SK-N-SH treated with all-trans-retinoic acid at 6 μM for 48 hours (cell line): ENCODE measurements around the gene CHRNE.

Experiments
- ARNTL ChIP-seq: fragments of 450-650 bp; formaldehyde crosslinking; IDR thresholded peaks from 2 replicates; pipeline ENCODE4 v1.5.0; 2020; ENCODE audit warnings: low read depth, mild to moderate bottlenecking, moderate library complexity, borderline replicate concordance
- CREB5 ChIP-seq: fragments of 250-450 bp; sonication (Bioruptor Pico); IDR thresholded peaks from 2 replicates; pipeline ENCODE4 v1.5.1; 2020; ENCODE audit warnings: low read depth, mild to moderate bottlenecking, moderate library complexity
- RARB ChIP-seq: fragments of 250-450 bp; sonication (Bioruptor Pico); IDR thresholded peaks from 2 replicates; pipeline ENCODE4 v1.8.0; 2021; ENCODE audit warnings: mild to moderate bottlenecking, moderate library complexity
- ZC3H10 ChIP-seq: fragments of 250-450 bp; sonication (Bioruptor Pico); IDR thresholded peaks from 2 replicates; pipeline ENCODE4 v1.5.1; 2021; ENCODE audit warnings: mild to moderate bottlenecking, moderate library complexity
- TF ChIP-seq, protein P1 (sequence below): fragments of 250-450 bp; sonication (Bioruptor Pico); IDR thresholded peaks from 2 replicates; pipeline ENCODE4 v1.5.1; 2021; ENCODE audit warnings: mild to moderate bottlenecking, moderate library complexity

DNA sequence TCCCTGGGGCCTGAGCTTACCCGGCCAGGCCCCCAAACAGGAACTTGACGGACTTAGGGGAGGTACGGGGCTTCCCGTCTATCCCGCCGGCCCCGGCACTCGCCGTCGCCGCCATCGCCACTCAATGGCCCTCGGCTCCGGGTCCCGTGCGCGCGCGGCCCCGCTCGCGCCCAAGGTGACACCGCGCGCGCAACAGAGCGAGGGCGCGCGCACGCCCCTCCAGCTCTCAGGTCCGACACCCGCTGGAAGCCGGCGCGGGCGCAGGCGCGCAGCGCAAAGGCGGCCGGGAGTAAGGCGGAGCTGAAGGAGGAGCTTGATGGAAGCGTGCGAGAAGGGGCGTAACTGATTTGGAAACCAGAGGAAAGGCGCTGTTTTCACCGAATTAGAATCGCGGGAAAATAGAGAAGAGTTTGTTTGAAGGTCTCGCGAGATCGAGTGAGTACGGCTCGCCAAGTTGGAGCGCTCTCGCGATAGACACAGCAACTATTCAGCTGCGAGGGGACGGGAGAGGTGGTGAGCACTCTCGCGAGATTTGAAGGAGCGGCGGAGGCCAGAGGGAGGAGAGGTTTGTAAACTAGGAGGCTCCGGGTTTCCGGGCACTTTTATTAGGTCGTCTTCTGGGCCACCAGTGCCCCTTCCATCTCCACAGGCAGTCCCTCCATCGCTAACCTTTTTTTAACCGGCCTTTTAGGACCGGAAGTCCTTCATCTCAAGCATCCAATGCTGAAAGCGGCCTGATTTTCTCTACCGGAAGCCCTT is 37.1 kb upstream of the CHRNE start, which contains the start of the genes RNF167 and SLC25A11:
- TF ChIP-seq ZC3H10 (CRISPR knock-in tag) (no peak), RARB (CRISPR knock-in tag) (no peak), CREB5 (CRISPR knock-in tag) (no peak), ARNTL (CRISPR knock-in tag) (no peak)
- TF ChIP-seq, protein P1, sequence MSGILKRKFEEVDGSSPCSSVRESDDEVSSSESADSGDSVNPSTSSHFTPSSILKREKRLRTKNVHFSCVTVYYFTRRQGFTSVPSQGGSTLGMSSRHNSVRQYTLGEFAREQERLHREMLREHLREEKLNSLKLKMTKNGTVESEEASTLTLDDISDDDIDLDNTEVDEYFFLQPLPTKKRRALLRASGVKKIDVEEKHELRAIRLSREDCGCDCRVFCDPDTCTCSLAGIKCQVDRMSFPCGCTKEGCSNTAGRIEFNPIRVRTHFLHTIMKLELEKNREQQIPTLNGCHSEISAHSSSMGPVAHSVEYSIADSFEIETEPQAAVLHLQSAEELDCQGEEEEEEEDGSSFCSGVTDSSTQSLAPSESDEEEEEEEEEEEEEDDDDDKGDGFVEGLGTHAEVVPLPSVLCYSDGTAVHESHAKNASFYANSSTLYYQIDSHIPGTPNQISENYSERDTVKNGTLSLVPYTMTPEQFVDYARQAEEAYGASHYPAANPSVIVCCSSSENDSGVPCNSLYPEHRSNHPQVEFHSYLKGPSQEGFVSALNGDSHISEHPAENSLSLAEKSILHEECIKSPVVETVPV (CRISPR knock-in tag): no peak
